Stimulated activated CD4-positive, alpha-beta T cell treated with anti-CD3 and anti-CD28 coated beads, Interleukin-1b, Interleukin-23, amount 100 ng/mL, for 4 hours (primary cell): ENCODE data around the gene CCT6A.
"Not testable (repeated sequence)": the region's sequence is repeated elsewhere in the genome, so short reads cannot be mapped to it uniquely, and the experiment has no call there.

Source experiments
- DNase-seq, 2 donors: peaks; one replicate each; pipeline ENCODE4 v3.0.0-alpha.2; 2020; ENCODE audit warnings: low read depth in 2 of 2

CCT6A gene, protein sequence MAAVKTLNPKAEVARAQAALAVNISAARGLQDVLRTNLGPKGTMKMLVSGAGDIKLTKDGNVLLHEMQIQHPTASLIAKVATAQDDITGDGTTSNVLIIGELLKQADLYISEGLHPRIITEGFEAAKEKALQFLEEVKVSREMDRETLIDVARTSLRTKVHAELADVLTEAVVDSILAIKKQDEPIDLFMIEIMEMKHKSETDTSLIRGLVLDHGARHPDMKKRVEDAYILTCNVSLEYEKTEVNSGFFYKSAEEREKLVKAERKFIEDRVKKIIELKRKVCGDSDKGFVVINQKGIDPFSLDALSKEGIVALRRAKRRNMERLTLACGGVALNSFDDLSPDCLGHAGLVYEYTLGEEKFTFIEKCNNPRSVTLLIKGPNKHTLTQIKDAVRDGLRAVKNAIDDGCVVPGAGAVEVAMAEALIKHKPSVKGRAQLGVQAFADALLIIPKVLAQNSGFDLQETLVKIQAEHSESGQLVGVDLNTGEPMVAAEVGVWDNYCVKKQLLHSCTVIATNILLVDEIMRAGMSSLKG

DNA sequence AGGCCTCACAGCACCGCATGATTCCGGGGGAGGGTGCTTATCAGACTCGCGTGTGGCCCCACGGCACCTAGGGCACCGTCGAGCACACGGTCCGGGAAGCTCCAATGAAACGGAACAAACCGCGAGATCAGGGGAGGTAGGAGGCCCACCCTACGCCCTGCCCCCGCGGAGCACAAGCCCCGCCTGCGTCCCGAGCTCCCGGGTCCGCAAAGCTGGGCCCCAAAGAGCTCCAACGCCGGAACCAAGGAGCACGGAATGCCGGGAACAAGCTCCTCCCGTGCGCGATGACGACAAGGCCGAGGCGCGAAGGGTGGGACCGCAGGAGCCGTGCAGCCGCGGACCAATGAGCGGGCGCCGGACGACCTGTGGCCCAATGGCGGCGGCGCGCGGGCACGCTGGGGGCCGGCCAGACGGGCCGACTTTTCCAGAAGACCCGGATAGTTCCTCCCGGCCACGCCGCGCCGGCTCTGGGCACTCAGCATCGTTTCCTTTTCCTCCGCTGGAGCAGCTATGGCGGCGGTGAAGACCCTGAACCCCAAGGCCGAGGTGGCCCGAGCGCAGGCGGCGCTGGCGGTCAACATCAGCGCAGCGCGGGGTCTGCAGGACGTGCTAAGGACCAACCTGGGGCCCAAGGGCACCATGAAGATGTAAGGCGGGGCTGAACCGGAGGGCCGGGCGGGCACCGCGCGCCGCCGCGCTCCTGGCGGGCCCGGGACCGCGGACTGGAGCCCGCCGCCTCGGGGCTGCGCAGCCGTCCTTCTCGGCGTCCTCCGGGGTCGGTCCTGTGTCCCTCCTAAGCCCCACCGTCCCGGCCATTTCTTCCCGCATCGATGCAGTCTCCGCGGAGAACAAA, at the start of gene CCT6A, which contains the start of gene PSPH:
CCT6A (plus strand) TSS at position 427 of the 853 bp plus-strand sequence; CDS start at position 511, 84 bp downstream.
PSPH (minus strand) TSS at position 106 of the 853 bp plus-strand sequence. CDS start 30,232 bp downstream, outside the sequence.
- peak; percentile 84 to 93 for DNase-seq

DNA sequence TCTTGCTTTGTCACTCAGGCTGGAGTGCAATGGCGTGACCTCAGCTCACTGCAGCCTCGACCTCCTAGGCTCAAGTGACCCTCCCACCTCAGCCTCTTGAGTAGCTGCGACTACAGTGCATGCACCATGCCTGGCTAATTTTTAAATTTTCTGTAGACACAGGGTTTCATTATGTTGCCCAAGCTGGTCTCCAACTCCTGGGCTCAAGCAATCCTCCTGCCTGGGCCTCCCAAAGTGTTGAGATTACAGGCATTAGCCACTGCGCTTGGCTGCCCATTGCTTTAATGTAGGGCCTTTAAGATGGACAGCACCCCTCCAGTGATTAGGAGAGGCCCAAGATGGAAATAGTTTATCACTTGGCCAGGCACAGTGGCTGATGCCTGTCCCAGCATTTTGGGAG, 47.8 kb upstream of the CCT6A start:
- no peak for DNase-seq

DNA sequence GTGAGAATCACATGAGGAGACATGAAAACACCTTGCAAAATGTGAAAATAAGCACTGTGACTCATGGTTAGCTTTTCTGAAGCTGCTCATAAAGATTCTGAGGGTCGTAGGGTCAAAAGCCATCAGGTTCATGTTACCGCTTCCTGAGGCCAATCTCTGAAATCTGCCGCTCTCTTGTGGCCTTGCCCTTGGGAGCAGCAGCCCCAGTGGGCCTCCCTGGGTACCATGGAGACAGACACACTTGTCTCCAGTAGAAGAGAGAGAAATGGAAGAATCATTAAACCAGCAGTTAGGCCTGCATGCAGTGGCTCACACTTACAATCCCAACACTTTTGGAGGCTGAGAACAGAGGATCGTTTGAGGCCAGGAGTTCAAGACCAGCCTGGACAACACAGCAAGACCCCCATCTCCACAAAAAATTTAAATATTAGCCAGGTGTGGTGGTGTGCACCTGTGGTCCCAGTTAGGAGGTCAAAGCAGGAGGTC, 44.4 kb upstream of the CCT6A start:
- DNase-seq, result no peak

DNA sequence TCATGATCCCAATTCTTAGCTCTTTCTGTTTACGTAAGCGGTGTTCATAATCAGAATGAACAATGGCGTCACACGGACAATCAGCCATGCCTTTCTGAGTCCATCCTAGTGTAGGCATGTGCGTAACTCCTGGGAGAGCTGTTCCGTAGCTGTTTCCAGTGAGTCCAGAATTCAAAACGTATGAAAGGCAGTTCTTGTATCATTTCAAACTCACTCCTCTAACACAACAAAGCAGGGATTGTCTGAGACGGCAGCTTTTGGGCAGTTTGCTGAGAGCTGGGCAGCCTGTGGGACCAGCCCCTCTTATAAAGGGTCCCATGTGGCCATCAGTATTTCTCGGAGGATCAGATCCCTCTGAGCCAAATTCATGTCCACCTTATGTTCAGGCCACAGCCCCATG, 43.7 kb upstream of the CCT6A start:
- DNase-seq, result no peak

DNA sequence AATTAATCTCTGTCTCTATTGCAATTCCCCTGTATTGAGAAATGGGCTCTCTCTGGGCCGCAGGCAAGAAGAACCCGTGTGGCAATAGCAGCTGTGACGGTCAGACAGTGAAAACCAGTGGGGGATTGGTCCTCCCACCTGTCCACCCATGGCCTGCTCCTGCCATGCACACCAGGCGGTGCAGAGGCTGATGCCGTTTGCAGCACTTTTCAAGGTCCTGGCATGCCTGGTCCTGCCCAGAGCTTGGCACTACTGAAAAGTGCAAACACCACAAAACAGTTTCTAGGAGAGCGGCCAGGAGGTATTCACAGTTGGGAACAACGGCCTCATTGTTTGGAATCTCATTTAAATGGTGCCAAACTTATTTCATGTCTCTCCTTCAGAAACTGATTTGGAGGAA, 41.9 kb upstream of the CCT6A start:
- no peak for DNase-seq

DNA sequence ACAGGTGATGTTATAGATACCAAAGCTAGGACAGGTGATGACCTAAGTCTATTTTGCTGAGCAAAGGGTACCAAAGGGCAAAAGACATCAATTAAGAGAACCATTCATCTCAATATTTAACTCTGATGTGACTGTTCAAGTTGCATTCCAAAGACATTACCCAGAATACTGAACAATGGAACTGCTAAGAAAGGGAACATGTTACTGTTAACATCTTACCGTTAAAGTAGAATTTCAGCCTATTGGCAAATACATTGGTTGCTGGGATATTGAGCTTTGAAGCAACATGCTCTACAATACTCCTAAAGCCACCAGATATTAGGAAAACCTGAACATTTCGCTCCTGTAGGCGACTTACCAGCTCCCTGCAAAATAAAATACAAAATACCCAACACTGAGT, 34.5 kb upstream of the CCT6A start:
- not testable (repeated sequence) for DNase-seq

DNA sequence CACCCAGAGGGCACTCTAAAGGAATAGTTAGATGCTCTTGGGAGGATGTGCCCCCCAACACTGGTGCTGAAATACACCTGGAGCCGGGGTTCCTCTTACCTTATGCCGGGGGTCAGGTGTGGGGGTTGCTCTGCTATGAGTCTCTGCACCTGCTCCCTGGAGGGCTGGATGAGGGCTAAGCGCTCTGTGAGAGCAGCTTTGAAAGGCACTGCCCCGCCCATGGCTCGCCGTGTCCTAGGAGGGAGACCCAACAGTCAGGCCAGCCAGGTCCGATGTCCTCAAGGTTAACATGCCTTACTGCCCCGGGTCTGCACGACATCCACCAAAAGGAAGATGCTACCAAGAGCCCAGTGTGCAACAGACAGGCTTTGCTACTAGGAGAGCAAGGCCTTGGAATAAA, 32.1 kb upstream of the CCT6A start:
- no peak for DNase-seq

DNA sequence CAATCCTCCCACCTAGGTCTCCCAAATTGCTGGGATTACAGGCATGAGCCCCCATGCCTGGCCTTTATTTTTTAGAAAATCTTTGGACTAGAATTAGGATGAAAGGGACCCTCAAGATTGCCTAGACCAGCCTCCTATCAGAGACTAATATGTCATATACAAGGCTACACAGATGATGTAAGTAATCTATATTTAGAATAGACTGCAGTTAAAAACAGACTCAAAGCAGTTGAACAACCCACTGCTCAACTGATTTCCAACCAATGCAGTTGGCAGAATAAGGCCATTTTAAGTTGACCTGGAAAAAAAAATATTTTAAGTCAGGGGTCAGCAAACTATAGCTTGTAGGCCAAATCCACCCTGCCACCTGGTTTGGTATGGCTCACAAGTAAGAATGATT, 28.1 kb upstream of the CCT6A start:
- DNase-seq, result no peak

DNA sequence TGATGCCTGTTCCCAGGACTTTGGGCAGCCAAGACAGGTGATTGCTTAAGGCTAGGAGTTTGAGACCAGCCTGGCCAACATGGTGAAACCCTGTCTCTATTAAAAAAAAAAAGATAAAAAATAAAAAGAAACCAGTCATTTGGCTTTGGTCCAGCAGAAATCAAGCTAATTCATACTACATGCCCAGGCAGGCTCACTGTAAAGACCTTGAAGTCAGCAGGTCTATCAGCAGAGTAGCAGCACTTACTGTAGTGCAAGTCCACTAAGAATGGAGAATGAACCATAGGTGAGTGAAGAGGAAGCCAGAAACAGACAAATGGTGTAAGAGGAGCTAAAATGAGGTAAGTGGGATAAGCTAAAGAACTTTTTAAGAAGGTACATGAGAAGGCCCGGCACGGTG, 25.0 kb upstream of the CCT6A start:
- DNase-seq, result no peak

DNA sequence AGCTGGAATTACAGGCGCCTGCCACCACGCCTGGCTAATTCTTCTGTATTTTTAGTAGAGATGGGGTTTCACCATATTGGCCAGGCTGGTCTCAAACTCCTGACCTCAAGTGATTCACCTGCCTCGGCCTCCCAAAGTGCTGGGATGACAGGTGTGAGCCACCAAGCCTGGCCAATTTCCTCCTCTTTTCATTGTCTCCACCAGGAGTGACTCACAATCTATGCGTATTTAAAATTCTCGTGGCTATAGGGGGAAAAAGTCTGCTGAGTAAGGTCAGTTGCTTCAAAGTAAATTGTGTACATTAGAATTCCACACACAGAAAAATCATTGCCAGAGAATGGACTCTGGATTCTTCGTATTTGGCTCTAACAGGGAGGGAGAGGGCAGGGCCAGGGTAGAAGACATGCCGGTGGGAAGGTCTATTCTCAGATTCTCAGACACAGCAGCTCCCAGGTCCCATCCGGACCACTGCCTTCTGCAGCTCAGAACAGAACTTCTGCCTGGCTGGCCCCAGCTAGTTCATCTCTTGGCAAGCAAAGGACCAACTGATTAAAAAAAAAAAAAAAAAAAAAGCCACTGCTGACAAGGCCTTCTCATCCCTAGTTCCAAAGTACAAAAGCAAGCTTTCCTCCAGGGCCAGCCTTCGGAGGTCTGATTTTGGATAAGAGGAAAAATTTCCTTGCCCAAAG, 22.5 kb upstream of the CCT6A start:
- DNase-seq, result no peak

DNA sequence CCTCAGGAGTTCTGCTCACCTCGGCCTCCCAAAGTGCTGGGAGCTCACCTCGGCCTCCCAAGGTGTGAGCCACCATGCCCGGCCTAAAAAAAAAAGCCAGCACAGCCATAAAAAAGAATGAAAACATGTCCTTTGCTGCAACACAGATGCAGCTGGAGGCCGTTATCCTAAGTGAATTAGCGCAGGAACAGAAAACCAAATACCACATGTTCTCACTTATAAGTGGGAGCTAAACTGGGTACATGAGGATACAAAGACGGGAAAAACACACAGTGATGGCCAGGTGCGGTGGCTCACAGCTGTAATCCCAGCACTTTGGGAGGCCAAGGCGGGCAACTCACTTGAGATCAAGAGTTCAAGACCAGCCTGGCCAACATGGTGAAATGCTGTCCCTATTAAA, 21.2 kb upstream of the CCT6A start:
- DNase-seq, result no peak

DNA sequence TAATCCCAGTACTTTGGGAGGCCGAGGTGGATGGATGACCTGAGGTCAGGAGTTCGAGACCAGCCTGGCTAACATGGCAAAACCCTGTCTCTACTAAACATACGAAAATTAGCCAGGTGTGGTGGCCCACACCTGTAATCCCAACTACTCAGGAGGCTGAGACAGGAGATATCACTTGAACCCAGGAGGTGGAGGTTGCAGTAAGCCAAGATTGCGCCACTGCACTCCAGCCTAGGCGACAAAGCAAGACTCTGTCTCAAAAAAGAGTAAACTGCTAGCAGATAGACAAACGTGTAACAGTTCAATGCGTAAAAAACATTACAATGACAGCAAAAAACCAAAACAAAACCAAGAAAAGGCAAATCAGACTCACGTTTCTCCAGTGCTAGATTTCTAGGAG, 20.0 kb upstream of the CCT6A start:
- DNase-seq, result not testable (repeated sequence)

DNA sequence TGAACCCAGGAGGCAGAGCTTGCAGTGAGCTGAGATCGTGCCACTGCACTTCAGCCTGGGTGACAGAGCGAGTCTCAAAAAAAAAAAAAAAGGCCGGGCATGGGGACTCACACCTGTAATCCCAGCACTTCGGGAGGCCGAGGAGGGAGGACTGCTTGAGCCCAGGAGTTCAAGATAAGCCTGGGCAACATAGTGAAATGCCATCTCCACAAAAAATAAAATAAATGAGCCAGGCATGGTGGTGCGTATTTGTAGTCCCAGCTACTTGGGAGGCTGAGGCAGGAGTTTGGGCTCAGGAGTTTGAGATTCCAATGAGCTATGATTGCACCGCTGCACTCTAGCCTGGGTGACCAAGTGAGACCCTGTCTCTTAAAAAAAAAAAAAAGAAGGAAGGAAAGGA, 19.0 kb upstream of the CCT6A start:
- DNase-seq, result not testable (repeated sequence)

DNA sequence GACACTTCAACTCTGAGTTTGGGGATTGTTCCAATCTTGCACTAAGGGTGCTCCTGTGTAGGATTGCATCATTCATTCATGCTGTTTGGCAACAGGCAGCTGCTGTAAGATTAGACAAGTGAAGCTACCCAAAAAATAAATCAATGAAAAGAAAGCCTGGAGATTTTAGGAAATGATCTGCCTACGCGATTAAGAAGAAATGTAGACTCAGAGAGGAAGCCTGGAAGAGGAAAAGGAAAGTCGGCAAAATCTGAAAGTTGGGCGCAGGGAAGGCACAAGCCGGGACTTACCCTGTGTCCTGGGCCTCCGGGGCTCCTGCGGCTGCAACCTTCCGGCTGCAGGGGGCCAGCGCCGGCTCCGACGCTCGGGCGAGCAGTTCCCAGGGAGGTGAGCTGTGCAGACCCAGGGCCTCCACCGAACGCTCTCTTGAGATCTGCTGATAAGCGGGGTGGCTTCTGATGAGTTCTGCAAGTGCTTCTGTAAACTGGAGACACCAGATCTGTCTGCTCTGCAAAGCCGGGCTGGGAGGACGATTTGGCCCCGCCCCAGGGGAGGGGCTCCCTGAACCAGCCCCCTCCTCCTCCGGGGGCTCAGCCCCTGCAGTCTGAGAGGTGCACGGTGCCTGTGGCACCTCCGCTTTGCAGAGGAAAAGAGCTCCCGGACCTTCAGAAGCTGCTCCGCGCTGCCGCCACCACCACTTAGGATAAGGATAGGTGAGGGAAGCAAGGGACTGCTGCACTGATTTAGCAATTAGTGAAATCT, 17.7 kb upstream of the CCT6A start:
- peak; percentile 47 to 64 for DNase-seq

DNA sequence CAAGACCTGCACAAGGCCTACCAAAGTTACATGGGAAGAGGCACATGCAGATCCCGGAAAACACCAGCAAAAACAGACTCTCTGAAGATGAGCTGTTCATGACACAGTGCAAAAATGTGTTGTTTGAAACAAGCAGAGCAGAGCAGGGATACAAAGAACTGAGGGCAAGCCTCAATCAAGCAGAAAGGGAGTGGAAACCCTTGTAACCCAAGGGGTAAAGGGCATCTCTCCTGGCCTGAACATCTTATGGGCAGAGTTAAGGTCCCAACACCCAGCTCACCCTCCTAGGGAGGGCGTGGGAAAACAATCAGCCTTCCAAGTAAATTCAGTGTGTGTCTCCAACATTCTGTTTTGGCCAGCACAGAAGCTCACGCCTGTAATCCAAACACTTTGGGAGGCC, 10.8 kb upstream of the CCT6A start:
- no peak for DNase-seq

DNA sequence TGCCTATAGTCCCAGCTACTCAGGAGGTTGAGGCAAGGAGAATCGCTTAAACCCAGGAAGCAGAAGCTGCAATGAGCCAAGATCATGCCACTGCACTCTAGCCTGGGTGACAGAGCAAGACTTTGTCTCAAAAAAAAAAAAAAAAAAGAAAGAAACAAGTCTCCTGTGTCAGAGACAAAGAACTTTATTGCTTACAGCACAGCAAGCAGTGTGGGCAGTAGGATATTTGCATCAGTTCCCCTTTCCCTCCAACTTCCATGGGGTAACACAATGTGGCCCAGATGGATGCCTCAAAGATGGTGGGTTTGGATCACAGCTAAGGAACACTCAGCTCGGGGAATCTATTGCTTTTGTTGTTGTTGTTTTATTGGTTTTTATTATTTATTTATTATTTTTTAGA, 5.8 kb upstream of the CCT6A start:
- not testable (repeated sequence) for DNase-seq

DNA sequence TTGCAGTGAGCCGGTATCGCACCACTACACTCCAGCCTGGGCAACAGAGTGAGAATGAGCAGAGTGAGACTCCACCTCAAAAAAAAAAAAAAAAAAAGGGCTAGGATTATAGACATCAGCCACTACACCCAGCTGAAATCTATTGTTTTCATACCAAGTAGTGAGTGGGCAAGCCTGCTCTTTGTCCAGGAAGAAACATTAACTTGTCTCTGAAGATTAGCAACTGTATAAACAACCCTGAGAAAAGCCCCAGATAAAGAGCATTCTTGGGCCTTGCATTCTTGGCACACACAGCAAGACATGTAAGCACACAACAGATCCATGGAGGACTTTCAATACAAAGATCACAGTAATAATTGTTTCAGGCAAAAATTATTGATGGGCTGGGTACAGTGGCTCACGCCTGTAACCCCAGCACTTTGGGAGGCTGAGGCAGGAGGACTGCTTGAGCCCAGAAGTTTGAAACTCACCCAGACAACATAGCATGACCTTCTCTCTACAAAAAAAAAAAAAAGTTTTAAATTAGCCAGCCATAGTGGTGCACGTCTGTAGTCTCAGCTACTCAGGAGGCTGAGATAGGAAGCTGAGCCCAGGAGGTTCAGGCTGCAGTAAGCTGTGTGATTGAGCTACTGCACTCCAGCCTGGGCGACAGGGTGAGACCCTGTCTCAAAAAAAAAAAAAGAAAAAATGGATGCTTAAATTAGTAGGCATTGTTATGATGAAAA, 4.7 kb upstream of the CCT6A start:
- DNase-seq, result no peak

DNA sequence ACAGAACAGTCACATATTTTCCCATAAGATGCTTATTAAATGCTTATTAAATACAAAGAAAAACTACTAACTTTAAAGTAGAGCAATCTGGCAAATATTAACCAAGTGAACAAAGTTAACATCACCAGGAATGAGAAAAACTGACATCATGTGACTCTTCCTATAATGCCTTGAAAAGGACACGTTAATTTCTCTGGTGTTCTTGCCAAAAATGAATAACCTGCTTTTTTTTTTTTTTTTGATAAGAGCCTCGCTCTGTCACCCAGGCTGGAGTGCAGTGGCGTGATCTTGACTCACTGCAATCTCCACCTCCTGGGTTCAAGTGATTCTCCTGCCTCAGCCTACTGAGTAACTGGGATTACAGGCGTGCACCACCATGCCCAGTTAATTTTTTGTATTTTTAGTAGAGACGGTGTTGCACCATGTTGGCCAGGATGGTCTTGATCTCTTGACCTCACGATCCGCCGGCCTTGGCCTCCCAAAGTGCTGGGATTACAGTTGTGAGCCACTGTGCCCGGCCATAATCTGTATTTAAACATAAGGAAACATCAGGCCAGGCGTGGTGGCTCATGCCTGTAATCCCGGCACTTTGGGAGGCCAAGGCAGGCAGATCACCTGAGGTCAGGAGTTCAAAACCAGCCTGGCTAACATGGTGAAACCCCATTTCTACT, 4.0 kb upstream of the CCT6A start:
- not testable (repeated sequence) for DNase-seq

DNA sequence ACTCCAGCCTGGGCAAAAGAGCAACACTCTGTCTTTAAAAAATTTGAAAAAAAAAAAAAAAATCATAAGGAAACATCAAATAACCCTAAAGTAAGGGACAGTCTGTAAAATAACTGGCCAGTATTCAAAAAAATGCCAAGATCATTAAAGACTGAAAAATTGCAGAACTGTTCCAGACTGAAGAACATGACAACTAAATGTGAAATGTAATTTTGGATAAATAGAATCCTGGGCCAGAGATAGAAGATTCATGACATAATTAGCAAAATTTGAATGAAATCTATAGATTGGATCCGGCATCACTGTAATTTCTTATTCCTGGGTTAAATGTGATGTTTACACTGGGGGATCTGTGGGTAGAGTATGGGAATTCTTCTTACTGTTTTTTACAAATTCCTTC, 3.3 kb upstream of the CCT6A start:
- DNase-seq, result no peak

DNA sequence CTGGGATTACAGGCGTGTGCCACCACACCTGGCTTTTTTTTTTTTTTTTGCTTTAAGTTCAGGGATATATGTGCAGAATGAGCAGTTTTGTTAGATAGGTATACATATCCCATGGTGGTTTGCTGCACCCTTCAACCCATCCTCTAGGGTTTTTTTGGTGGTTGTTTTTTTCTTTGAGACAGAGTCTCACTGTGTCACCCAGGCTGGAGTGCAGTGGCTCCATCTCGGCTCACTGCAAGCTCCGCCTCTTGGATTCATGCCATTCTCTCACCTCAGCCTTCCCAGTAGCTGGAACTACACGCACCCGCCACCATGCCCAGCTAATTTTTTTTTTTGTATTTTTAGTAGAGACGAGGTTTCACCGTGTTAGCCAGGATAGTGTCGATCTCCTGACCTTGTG, 2.8 kb upstream of the CCT6A start:
- DNase-seq, result not testable (repeated sequence)
